GM19468 (cell line): ENCODE results near the gene ZCCHC7.
"Not testable (repeated sequence)": the region's sequence is repeated elsewhere in the genome, so short reads cannot be mapped to it uniquely, and the experiment has no call there.

Source experiments
- ATAC-seq: cut with Tn5 transposase; IDR thresholded peaks from one replicate; pipeline ENCODE4 v1.9.1; 2021; ENCODE audit warnings: mild to moderate bottlenecking, moderate library complexity, moderate number of reproducible peaks; ENCODE audit not compliant: unreplicated experiment; ENCODE audit errors: extremely low read depth

Gene ZCCHC7

DNA sequence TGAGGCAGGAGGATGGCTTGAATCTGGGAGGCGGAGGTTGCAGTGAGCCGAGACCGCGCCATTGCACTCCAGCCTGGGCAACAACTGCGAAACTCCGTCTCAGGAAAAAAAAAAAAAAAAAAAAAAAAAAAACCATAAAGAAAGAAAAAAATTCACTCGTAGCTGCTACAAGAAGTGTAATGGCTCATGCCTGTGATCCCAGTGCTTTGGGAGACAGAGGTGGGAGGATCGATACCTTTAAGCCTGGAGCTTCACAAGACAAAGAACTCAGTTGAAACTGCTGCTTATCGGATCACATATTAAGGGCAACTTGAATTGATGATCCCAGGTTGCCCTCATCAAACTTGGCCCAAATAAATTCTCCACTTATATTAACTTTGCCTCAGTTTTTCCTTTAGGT lies 1.0 kb upstream of the ZCCHC7 start:
- ATAC-seq: no peak

DNA sequence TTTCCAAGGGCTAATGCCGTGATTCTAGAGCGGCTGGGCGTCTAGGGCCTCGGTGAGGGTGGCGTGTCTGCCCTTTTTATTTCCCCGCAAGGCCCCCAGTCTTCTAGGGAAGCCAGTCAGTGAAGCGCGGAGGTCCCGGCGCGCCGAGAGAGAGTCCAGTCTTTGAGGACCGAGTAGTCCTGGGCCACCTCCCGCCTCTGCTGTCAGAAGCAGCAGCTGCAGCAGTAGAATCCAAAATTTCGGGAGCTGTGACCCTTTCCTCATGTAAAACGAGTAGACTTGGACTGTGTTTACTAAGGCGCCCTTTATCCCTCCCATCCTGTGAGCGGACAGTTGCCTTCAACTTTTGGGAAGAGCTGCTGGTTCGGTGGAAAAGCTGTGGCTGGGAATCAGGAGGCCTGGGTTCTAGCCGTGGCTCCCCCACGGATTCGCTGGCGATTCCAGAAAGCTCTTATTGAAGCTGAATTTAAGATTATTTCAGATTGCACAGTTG lies 515 bp downstream of the ZCCHC7 start:
- not testable (repeated sequence) for ATAC-seq

DNA sequence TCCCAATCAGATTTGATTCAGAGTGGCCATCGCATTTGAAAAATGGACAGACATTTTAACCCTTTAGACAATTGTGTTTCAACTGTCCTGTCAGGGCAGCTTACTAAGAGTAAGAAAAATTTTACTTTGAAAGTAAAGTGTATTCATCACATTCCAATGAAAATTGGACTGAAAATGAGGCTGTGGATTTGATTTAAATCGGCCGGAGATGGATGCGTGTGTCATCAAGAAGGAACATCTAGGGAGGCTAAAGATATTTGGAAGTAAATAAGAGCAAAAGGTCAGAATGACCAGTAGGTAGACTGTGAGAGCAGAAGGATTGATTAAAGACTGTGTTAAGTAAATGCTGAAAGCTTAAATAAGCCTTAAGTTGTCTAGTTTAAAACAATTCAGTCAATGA lies 1.5 kb downstream of the ZCCHC7 start:
- no peak for ATAC-seq

DNA sequence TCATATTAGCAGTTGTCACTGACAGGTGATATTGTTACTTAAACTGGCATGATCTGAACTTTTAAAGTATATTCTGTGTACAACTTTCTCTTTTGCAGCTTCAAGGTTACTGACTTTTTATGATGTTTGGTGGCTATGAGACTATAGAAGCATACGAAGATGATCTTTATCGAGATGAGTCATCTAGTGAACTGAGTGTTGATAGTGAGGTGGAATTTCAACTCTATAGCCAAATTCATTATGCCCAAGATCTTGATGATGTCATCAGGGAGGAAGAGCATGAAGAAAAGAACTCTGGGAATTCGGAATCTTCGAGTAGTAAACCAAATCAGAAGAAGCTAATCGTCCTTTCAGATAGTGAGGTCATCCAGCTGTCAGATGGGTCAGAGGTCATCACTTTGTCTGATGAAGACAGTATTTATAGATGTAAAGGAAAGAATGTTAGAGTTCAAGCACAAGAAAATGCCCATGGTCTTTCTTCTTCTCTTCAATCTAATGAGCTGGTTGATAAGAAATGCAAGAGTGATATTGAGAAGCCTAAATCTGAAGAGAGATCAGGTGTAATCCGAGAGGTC lies 5.9 kb downstream of the ZCCHC7 start:
- ATAC-seq: no peak

DNA sequence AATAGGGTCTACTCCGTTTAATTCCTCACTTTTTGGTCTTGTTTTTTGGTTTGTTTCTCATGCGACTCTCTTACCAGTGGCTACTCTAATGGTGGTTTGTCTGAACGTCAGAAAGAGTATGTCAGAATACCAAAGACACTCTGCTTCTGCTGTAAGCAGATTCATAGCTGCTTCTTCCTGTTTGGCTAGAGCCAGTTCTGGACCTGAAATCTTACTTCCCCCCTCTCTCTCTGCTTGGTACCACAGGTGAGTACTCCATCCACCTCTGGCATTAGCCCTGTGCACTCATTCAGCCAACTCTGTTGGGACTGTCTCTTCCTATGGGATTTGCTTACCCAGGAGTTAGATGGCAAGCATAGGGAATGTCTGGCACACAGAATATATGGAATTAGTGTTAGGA lies 6.6 kb downstream of the ZCCHC7 start:
- no peak for ATAC-seq

DNA sequence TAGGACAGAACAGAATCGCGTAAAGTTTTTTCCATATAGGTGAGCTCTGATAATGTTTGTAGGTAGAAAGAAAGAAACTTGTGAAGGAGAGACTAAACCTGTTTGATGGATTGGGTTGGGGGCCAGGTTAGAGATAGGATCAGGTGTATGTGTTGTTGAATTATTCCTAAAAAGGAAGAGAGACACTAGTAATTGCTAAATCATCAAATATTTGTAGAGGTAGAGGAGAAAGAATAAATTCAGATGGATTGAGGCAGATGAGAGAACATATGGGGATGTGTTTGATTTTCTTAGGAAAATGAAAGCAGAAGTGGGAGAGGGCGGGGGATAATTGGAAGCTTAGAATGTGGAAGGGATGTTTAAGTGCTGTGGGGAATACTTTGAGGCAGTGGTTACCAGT lies 7.7 kb downstream of the ZCCHC7 start:
- no peak for ATAC-seq

DNA sequence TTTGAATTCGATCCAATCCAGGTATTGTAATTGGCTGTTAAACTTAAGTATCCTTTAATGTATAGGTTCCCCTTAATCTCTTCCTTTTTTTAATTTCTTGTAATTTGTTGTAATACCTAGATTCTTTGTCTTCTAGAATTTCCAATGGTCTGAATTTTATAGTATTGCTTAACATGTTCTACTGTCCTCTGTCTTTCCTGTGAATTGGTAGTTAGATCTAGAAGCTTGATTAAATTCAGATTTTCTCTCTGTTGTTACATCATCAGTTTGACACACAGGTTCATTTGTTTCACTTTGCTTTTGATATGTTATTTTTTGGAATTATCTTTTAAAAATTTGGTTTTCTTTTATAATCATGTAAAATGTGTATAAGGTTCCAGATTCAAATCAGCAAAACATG lies 13.8 kb downstream of the ZCCHC7 start:
- ATAC-seq: no peak

DNA sequence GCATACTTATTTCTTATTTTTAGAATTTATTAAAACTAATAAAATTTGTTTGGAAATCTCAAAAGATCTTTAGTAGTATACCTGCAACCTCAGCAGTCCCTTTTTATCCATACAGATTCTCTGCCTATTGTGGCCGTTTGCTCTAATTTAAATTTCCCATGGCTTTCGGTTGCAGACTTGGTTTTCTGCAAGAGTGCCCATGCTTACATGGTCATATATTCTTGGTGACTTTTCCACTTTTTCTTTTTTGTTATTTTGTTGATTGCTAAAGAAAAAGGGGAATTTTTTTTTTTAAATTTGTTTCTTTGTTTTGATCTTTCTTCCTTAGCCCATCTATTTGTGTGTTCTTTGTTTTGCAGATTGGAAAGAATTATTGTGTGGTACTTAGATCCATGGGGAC lies 20.6 kb downstream of the ZCCHC7 start:
- ATAC-seq: no peak

DNA sequence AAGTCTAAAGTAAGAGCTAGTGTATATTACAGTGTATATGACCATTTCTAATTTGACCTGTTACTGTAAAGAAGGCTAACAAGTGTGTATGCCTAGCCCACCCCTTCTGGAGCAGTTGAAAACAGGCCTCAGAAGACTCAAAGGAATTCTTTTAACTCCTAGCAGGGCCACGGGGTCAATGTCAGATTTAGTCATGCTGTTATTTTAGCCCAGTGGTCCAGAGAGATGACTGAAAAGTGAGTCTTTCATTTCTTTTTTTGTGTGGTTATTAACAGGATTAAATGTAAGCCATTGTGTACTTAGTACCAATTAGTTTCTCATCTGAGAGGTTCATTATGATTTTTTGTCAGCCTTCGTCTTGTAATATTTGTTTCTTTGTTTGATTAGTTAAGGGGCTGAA lies 24.4 kb downstream of the ZCCHC7 start:
- ATAC-seq: no peak

DNA sequence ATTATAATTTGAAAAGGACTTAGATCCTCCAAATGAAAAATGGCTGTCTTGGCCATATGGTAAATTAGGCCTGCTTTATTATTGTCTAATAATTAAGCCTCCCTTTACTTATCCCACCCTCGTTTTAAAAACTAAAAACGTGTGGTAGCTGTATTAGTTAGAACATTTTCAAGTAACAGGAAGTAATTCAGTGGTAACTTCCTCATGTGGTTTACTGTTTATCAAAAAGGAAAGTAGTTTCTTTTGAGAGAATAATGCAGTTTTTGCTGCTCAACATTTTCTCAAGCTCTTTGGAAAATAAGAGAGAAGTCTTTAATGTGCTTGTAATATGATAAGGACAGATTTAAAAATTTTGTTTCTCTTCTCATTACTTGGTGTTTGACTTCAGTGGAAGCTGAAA lies 26.0 kb downstream of the ZCCHC7 start:
- ATAC-seq: no peak

DNA sequence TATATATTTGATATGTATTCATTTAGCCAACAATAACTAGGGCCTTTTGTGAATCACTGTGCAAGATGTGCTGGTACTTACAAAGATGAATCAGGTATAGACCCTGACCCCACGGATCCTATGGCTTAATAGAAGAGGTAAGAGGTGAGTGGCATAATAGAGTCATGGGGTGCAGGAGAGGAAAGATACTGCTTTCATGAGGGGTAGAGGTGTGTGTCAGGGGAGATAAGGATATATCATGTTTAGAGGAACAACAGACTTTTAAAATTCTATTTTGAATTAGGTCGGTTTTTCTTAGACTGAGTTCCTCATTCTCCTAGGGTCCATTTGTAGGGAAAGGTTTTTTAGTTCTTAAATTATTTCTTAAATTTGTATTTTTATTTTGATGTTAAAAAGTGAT lies 27.8 kb downstream of the ZCCHC7 start:
- ATAC-seq: no peak

DNA sequence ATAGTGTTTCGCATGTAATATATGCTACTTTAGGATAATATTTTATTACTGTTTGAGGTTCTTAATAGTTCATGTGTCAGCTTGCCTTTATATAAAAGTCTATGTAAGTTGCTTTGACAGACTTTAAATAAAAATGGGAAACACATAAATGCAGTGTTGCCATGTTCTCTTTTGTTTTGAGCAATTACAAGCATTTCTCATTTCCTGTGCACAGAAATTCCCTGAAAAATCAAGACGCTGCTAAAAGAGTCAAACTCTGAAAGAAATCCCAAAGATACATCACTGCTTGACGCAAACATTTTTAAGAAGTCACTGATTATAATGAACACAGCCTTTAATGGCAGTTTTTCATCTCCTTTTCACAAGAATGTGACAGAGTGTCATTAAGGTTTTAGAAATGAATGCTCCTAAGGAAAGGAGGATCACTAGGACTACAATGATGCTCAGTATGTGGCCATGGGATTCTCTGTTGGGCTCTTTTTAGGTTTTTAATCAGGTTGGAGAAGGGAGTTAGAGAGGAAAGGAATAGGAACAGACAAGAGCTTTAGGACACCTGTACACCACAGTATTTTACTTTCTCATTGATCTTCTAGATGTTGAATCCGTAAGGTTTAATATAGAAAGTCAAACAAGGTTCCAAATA lies 29.4 kb downstream of the ZCCHC7 start:
- no peak for ATAC-seq

DNA sequence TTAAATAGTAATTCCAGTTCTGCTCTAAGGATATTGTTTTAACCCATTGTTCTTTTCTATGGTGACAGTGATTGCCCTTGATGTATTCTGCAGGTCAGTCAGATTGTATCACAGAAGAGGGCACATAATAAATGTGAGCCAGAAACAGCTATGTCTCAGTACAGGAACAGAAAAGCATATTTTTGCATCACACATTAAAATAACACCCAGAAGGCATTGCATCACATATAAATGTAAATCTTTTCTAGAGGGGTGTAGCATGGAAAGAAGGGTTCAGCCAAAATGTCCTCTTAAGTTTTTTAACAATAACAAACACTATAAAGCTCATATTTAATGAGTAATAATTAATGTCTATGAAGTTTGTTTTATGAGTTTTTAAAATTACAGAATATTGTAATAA lies 30.0 kb downstream of the ZCCHC7 start:
- no peak for ATAC-seq

DNA sequence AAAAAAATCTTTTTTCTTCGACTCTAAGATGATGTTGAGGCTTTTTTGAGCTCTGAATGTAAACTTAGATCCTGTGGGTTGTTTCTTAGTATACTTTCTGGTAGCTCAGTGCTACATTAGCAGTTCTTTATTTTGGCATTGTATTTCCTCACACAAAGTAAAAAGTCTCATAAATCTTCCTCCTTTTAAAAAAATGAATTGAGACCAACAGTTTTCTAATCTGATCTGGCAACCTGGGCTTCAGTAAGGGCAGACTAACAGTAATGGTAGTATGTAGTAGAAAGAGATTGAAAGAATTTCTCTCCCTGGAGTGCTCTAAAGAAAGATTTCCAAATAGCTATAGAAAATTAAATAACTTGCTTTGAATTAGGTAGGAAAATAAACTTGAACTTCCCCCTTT lies 31.4 kb downstream of the ZCCHC7 start:
- ATAC-seq: no peak

DNA sequence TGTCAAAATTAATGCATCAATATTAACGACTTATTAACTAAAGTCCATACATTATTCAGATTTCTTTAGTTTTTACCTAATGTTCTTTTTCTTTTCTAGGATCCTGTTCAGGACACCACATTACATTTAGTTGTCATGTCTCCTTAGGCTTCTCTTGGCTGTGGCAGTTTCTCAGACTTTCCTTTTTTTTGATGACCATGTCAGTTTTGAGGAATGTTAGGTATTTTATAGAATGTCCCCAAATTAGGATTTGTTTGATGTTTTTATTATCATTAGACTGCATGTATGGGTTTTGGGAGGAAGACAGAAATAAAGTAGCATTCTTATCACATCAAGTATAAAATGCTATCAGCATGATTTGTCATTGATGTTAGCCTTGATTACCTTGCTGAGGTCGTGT lies 32.0 kb downstream of the ZCCHC7 start:
- ATAC-seq: no peak

DNA sequence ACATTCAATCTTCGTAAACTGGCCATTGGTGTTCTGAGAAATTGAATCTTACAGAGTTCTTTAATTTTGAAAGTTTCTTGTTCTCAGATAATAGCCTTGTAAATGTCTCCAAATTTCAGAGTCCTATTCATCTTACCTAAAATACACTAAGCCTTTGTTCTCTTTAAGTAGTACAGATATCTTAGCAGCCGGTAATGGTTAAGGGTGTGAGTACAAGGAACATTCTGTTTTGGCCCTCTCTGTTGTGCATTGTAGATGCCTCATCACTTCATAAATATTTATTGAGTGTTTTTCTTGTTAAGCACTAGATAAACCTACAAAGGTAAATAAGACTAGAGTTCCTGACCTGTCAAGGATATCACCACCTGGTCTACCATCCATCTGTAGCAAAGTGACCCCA lies 35.2 kb downstream of the ZCCHC7 start:
- no peak for ATAC-seq

DNA sequence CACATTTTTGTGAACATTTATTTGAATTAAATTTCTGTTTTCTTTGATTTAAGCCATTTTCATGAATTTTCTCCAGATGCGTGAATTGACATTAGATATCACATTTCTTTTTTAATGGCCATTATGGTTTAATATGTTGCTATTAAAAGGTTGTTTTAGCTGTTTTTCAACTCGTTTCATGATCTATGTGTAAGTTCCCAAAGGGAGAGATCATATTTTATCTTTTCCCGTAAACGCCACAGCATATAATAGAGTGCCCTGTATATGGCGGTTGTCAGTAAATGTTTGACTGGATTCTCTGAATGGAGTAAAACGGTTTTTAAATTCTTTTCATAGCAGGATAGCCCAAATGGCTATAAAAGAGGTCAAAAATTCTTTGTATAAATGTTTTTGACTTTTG lies 35.8 kb downstream of the ZCCHC7 start:
- ATAC-seq: no peak

DNA sequence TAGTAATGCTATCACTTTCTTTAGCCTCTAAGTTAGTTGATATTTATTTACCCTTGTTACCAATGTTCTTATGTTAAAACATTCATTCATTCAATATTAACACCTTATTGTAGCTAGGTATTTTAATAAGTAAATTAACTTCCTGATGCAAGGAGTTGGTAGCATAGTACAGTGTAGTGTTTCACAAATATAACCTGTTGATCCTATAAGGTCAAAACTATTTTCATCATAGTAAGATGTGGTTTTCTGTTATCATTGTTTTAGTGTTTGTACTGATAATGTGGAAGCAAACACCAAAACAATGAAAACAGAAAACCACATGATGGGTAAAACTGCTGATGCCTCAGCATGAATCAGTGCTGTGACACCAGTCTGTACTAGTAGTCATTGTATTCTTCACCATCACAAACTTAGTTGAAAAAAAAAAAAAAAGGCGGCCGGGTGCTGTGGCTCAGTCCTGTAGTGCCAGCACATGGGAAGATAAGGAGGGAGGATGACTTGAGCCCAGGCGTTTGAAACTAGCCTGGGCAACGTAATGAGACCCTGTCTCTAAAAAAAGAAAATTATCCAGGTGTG lies 36.5 kb downstream of the ZCCHC7 start:
- no peak for ATAC-seq

DNA sequence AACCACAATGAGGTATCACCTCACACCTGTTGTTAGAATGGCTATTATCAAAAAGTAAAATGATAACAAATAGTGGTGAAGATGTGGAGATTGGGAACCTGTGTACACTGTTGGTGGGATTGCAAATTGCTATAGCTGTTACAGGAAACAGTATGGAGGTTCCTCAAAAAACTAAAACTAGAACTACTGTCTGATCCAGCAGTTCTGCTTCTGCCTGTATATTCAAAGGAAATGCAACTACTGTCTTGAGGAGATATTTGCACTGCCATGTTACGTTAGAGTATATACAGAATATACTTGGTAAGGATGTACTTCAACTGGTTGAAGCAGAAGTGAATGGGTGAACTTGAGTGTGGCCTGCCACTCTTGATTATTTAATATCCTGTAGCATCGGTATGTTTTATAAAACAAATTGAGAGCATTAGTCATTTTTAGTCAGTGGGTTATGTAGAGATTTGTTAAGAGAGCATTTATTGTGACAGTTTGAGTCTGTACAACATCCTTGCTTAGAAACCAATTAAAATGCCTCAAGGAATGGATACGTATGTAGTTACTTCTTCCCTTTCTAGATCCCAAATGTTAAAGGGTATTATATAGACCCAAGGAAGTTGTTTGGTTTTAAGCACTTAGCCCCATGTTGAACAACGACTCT lies 37.5 kb downstream of the ZCCHC7 start:
- no peak for ATAC-seq

DNA sequence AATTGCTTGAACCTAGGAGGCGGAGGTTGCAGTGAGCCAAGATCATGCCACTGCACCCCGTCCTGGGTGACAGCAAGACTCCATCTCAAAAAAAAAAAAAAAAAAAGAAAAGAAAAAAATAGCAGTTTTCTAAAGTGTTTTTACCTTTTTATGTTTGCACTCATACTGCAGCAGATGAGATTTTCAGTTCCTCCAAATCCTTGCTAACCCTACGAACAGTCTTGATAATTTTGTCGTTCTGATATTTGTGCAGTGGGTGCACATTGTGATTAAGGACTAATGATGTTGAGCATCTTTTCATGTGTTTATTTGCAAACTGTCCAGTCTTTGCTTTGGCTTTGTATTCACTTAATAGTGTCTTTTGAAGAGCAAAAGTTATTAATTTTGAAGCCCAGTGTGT lies 42.9 kb downstream of the ZCCHC7 start:
- ATAC-seq: no peak

DNA sequence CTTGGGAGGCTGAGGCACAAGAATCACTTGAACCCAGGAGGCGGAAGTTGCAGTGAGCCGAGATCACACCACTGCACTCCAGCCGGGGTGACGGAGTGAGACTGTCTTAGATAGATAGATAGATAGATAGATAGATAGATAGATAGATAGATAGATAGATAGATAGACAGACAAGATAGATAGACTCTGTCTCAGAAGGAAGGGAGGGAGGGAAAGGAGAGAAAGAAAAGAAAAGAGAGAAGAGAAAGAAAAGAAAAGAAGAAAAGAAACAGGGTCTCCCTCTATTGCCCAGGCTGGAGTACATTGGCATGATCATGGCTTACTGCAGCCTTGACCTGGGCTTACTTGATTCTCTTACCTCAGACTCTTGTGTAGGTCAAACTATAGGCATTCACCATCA lies 44.0 kb downstream of the ZCCHC7 start:
- not testable (repeated sequence) for ATAC-seq
